HG03135 (cell line): ENCODE data around the gene ARFGEF2.
"Not testable (repeated sequence)": the region's sequence is repeated elsewhere in the genome, so short reads cannot be mapped to it uniquely, and the experiment has no call there.

Experiments used
- ATAC-seq: cut with Tn5 transposase; IDR thresholded peaks from one replicate; pipeline ENCODE4 v1.9.1; 2021; ENCODE audit warnings: mild to moderate bottlenecking, moderate library complexity; ENCODE audit not compliant: unreplicated experiment

The ARFGEF2 gene

DNA sequence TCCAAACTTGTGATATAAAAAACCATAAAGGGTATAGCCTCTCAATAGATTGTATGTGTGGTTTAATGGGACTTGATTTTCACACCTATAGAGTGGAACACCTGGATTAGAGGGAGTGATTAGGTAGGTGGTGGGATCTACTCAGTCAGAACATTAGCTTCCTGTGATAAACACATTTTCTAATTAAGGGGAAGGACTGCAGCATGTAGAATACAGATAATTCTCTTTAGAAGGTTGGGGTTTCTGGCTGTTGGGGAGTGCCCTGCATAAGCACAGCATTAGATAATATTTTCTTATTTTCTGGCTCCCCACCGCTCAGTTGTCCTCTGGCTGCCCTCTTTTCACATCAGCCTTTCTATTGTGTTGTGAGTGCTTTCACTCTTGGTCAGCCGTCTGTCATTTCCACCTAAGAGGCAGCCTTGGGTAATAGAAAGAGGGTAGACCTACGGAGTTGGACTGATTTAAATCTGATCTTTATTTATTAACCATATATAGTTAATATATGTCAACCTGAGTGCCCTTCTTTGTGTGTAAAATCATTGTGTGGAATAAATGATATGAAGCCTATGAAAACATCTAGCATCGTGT lies 132.6 kb downstream of the ARFGEF2 start:
- ATAC-seq, result no peak

DNA sequence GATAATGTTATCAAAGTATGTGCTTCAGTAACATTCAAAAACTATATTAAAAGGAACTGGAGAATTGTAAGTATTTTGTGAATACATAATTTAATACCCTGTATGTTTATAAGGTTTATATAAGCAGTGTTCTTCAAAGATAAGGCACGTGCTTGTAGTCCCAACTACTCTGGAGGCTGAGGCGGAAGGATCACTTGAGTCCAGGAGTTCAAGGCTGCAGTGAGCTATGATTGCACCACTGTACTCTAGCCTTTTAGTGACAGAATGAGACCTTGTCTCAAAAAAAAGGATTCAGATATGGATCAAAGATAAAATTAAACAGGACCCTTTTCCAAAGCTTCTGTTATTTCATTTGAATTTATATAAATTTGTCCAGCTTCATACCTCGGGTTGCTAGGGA lies 141.8 kb downstream of the ARFGEF2 start:
- no peak for ATAC-seq

DNA sequence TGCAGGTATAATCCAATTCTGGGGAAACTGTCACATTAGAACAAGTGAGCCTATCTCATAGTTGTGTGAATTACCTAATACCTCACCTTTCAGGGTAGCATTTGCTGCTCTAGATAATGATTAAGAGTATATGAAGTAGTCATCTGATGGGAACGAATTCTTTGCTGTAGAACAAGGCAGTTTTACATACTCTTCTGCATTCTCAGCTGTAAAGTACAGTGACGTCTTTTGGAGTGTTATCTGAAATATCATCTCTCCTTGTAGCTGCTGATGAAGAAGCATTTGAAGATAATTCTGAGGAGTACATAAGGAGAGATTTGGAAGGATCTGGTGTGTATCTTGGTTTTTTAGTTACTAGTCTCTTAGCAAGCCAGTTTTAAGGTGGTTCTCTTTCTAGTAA lies 153.0 kb downstream of the ARFGEF2 start:
- no peak for ATAC-seq

DNA sequence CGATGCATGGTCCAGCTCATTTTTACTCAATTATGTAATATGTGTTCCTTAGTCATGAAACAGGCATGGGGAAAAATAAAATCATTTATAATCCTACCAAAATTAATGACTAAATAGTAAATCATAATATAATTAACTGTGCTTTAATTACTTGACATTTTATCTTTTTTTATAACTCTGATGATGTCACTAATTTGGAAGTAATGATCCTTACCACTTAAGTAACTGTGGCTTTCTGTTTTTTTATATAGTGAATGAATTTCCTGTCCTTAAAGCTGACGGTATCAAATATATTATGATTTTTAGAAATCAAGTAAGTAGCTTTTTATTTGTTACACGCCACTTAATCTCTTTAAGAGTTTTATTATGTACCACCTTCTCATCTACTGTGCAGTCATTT lies 156.8 kb downstream of the ARFGEF2 start:
- ATAC-seq, result no peak

DNA sequence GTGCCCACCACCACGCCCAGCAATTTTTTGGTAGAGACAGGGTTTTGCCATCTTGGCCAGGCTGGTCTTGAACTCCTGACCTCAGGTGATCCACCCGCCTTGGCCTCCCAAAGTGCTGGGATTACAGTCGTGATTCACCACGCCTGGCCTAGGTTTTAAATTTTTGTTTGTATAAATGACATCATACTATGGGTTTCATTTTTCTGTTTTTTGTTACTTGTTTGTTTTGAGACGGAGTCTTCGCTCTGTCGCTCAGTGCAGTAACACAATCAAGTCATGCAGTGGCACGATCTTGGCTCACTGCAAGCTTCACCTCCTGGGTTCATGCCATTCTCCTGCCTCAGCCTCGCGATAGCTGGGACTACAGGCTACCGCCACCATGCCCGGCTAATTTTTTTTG lies 160.8 kb downstream of the ARFGEF2 start:
- not testable (repeated sequence) for ATAC-seq
